GM18519 (cell line): ENCODE measurements around the gene GALNT2.

Source experiments
- ATAC-seq: cut with Tn5 transposase; IDR thresholded peaks from one replicate; pipeline ENCODE4 v1.9.1; 2021; ENCODE audit warnings: mild to moderate bottlenecking, moderate library complexity; ENCODE audit not compliant: unreplicated experiment, low FRiP score

The GALNT2 gene

GRCh38 chr1:230066466-230067404, at the start of gene GALNT2:
Gene GALNT2 (plus strand): TSS chr1:230067238. CDS start chr1:230067281, 43 bp downstream.
- peak; percentile 85 for ATAC-seq

DNA sequence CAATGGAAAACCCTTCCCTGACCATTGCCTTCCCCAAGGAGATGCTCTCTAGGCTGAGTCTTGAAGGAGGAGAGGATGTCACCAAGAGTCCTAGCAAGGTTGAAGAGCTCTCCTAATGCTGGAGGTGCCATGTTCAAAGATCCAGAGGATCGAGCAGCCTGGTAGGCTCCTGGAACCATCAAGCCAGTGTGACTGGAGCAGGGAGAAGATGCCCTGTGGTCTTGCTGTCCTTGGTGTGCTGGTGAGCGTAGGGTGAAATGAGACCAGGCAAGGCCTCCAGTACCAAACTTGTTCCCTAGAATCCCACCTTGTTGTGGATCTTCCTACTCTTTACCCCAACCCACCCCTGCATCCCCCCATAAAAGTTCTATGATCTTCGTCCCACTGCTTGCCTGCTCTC, 46.6 kb upstream of the GALNT2 start:
- ATAC-seq, result no peak

- ATAC-seq, result no peak
Observed at GRCh38 chr1:230022666-230023380, 44.2 kb upstream of the GALNT2 start.

DNA sequence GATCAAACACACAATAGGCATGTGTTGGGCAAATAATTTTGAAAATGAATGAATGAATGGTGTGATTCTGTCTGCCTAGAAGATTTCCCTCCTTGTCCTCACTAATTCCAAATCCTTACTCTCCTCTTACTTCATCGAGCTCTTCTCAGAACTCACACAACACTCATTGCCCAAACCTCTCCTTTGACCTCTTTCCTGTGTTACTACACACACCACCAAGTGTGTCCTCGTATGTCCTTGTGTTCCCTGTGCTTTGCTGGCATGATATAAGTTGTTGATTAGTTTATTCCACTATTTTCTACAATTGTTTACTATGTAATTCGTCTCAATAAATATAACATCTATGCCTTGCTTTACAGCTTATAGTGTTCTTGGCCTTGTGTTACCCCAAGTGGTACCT, 41.4 kb upstream of the GALNT2 start:
- ATAC-seq, result no peak

GRCh38 chr1:230026139-230026538, 40.9 kb upstream of the GALNT2 start:
- ATAC-seq, result no peak

DNA sequence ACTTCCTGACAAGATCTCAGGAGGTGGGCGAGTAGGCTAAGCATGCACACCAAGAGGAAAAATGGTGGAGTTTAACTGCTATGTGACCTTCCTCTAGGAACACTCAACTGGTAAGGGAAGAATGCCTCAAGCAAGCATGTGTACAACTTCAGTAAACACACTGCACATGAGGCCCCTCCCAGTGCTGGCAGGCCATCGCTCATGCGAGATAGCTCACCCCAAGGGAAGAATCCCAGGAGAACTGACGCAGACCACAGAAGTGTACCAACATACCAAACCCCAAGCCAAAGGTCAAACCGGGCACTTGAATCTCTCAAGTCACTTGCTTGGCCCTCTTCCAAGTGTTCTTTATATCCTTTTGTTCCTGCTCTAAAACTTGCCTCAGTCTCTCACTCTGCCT, 40.5 kb upstream of the GALNT2 start:
- ATAC-seq, result no peak

- ATAC-seq, result no peak
Observed at GRCh38 chr1:230028602-230029223, 38.3 kb upstream of the GALNT2 start.

- ATAC-seq, result no peak
Observed at GRCh38 chr1:230029244-230029941, 37.6 kb upstream of the GALNT2 start.

GRCh38 chr1:230030122-230030821, 36.8 kb upstream of the GALNT2 start:
- no peak for ATAC-seq

GRCh38 chr1:230031131-230031530, 35.9 kb upstream of the GALNT2 start:
- no peak for ATAC-seq

GRCh38 chr1:230032516-230033281, 34.3 kb upstream of the GALNT2 start:
- no peak for ATAC-seq

GRCh38 chr1:230037261-230037660, 29.8 kb upstream of the GALNT2 start:
- no peak for ATAC-seq

- ATAC-seq, result no peak
Observed at GRCh38 chr1:230040440-230040839, 26.6 kb upstream of the GALNT2 start.

GRCh38 chr1:230043081-230043480, 24.0 kb upstream of the GALNT2 start:
- no peak for ATAC-seq

- ATAC-seq, result no peak
Observed at GRCh38 chr1:230044729-230045128, 22.3 kb upstream of the GALNT2 start.

- no peak for ATAC-seq
Observed at GRCh38 chr1:230047114-230047865, 19.7 kb upstream of the GALNT2 start.

- ATAC-seq, result no peak
Observed at GRCh38 chr1:230048322-230048721, 18.7 kb upstream of the GALNT2 start.

- ATAC-seq, result no peak
Observed at GRCh38 chr1:230048922-230049321, 18.1 kb upstream of the GALNT2 start.

DNA sequence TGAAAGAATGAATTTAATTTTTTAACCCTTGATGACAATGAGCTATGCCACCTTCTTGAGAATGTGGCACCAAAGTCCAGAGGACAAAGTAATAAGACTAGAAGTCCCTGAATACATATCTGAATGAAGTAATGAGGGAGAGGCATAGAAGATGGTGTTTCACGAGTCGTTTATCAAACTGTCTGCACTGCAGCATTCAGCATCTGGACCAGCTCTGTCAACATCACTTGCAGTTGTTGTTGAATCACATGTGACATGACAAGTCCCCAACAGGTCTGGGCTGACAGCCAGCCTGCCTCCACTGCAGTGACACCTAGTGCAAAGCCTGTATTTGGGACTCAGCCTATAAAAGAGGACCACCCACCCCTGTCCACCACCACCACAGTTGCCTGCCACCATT, 17.3 kb upstream of the GALNT2 start:
- ATAC-seq, result no peak
